Lung (tissue), 12 donors: ENCODE data around the gene PCBD1. TPM values are rescaled to one million over a fixed set of nuclear protein-coding genes. Genes with fewer than 3 reads are reported as not detected.
A peak's percentile ranks its signal among the peaks of the same experiment; 100 is the strongest.

Experiments
- ATAC-seq: fragments of 200-7000 bp; cut with Tn5 transposase; one replicate; pipeline ENCODE4 v1.9.1; 2020; ENCODE audit warnings: moderate number of reproducible peaks; ENCODE audit not compliant: insufficient read depth, low FRiP score
- DNase-seq, 3 donors: peaks; one replicate each; pipeline ENCODE4 v3.0.0-alpha.2; 2013 to 2017
- H3K27ac ChIP-seq, 2 donors: one replicate each; pipeline ENCODE4 v1.5.1; 2013; ENCODE audit warnings: mild to moderate bottlenecking in 2 of 2, moderate library complexity in 2 of 2, control low read depth in 1 of 2, inconsistent platforms in 1 of 2, low read depth in 1 of 2, low read length in 1 of 2
- H3K27me3 ChIP-seq, 3 donors: one replicate each; pipeline ENCODE4 v1.5.1; 2013; ENCODE audit warnings: low read length in 2 of 3; ENCODE audit not compliant: control insufficient read depth in 3 of 3, insufficient read depth in 3 of 3
- H3K36me3 ChIP-seq, 4 donors: one replicate each; pipeline ENCODE4 v1.5.1; 2013; ENCODE audit warnings: low read length in 4 of 4, mild to moderate bottlenecking in 1 of 4, moderate library complexity in 1 of 4; ENCODE audit not compliant: control insufficient read depth in 4 of 4, insufficient read depth in 4 of 4
- H3K4me1 ChIP-seq, 5 donors: one replicate each; pipeline ENCODE4 v1.5.1; 2013; ENCODE audit warnings: low read length in 5 of 5, mild to moderate bottlenecking in 2 of 5, moderate library complexity in 1 of 5; ENCODE audit not compliant: control insufficient read depth in 5 of 5, insufficient read depth in 5 of 5
- H3K4me3 ChIP-seq: one replicate; pipeline ENCODE4 v1.5.1; 2013; ENCODE audit warnings: mild to moderate bottlenecking, control low read depth, moderate library complexity
- H3K9ac ChIP-seq, 2 donors: one replicate each; pipeline ENCODE4 v1.5.1; 2013; ENCODE audit warnings: low read length in 2 of 2, control low read depth in 1 of 2; ENCODE audit not compliant: insufficient read depth in 1 of 2
- H3K9me3 ChIP-seq, 4 donors: one replicate each; pipeline ENCODE4 v1.5.1; 2013; ENCODE audit warnings: low read length in 3 of 4, mild to moderate bottlenecking in 1 of 4, moderate library complexity in 1 of 4; ENCODE audit not compliant: control insufficient read depth in 4 of 4, insufficient read depth in 3 of 4
- WGBS, 2 donors: extraction: QIAGEN DNeasy Blood & Tissue Kit; methylation state at CpG; one replicate each; pipeline ENCODE4 v1.1.7; 2013; 5-methylcytosine and 5-hydroxymethylcytosine counted together
- polyA plus RNA-seq, 2 donors: library from polyadenylated mRNA; stranded (reverse); fragments of 200-250 nt; gene quantifications; one replicate each; pipeline ENCODE4 v1.2.1, GENCODE V29; 2013
- total RNA-seq, 2 donors: library from RNA; depleted of rRNA in 1 of 2; stranded (reverse); fragments of >200 nt in 1 of 2; gene quantifications; one replicate each; pipeline ENCODE4 v1.2.1, GENCODE V29; 2014 to 2021
- TF ChIP-seq, protein P1 (sequence below): IDR thresholded peaks from 2 replicates; pipeline ENCODE4 v1.5.1; 2012; ENCODE audit warnings: mild to moderate bottlenecking; ENCODE audit errors: control extremely low read depth, extremely low read depth
- donor health status: control.
- donor health status: control.
- donor health status: Bipolar disorder and iron deficiency.
- donor health status: healthy.
- donor health status: DM: yes; HTN: yes; CAD: no.

PCBD1 gene
- total and polyA plus RNA-seq, 4 donors, result 62.5 to 152 (median 86.0) TPM

DNA sequence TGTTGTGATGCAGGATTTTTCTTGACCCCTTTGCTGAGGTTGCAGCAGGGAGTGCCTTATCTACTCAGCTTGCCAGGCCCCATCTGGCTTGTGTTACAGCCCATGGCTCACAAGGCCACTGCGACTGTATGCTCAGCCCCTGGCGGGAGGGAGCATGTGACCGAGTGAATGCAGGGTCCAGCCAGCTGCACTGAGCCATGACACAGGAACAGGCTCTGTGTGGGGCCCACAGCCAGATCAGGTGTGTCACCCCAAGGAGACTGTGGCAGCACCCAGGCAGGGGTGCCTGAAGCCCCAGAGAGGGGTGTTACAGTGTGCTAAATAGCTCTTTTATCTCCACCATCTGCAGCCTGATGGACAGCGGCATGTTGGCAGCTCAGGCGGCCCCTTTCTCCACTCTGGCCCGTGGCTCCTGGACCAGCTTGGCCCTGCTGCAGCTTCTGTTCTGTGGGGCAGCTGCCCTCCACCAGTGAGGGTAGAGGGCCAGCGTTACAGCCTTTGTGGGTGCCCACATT is 2.6 kb upstream of the PCBD1 start:
- TF ChIP-seq, protein P1, sequence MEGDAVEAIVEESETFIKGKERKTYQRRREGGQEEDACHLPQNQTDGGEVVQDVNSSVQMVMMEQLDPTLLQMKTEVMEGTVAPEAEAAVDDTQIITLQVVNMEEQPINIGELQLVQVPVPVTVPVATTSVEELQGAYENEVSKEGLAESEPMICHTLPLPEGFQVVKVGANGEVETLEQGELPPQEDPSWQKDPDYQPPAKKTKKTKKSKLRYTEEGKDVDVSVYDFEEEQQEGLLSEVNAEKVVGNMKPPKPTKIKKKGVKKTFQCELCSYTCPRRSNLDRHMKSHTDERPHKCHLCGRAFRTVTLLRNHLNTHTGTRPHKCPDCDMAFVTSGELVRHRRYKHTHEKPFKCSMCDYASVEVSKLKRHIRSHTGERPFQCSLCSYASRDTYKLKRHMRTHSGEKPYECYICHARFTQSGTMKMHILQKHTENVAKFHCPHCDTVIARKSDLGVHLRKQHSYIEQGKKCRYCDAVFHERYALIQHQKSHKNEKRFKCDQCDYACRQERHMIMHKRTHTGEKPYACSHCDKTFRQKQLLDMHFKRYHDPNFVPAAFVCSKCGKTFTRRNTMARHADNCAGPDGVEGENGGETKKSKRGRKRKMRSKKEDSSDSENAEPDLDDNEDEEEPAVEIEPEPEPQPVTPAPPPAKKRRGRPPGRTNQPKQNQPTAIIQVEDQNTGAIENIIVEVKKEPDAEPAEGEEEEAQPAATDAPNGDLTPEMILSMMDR, result no peak
- Histone ChIP-seq H3K27me3 (no peaks in the 10 kb centered on the region), H3K36me3 (no peaks in the 10 kb centered on the region), H3K9me3 (no peaks in the 10 kb centered on the region), H3K4me3 (no peak overlapping the region), H3K27ac (no peak overlapping the region), H3K4me1 (peaks cover 0 to 20% (median 2%) of the 10 kb centered on the region in 5 donors), H3K9ac (no peak overlapping the region)
- WGBS, 2 donors, result 88 to 91% methylated on average over 7 of the region's 7 CpGs
- ATAC-seq (no peak), DNase-seq (peak; percentile 61 to 76 (median 69))

DNA sequence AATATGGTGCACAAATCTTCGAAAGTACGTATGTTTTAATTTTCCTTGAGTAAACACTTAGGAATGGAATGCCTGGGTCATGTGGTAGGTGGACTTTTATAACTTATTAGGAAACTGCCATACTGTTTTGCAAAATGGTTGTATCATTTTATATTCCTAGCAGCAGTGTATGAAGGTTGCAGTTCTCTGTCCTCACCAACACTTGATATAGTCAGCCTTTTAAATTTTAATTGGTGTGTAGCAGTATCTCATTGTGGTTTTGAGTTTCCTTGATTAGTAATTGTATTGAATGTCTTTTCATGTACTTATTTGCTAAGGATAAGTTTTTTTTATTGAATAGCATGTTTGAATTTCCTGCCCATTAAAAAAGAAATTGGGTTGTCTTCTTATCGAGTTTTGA is 926 bp upstream of the PCBD1 start:
- no peaks in the 10 kb centered on the region for H3K27me3 ChIP-seq
- no peak overlapping the region for H3K4me3 ChIP-seq
- no peak overlapping the region for H3K27ac ChIP-seq
- TF ChIP-seq, protein P1, result no peak
- H3K9me3 ChIP-seq, result no peaks in the 10 kb centered on the region
- no peak for DNase-seq
- peaks cover 0 to 20% (median 2%) of the 10 kb centered on the region in 5 donors for H3K4me1 ChIP-seq
- peaks cover 0 to 4% (median 3%) of the 10 kb centered on the region in 4 donors for H3K36me3 ChIP-seq
- no peak overlapping the region for H3K9ac ChIP-seq
- 72 to 94% methylated on average over 3 of the region's 3 CpGs for WGBS, 2 donors
- no peak for ATAC-seq

DNA sequence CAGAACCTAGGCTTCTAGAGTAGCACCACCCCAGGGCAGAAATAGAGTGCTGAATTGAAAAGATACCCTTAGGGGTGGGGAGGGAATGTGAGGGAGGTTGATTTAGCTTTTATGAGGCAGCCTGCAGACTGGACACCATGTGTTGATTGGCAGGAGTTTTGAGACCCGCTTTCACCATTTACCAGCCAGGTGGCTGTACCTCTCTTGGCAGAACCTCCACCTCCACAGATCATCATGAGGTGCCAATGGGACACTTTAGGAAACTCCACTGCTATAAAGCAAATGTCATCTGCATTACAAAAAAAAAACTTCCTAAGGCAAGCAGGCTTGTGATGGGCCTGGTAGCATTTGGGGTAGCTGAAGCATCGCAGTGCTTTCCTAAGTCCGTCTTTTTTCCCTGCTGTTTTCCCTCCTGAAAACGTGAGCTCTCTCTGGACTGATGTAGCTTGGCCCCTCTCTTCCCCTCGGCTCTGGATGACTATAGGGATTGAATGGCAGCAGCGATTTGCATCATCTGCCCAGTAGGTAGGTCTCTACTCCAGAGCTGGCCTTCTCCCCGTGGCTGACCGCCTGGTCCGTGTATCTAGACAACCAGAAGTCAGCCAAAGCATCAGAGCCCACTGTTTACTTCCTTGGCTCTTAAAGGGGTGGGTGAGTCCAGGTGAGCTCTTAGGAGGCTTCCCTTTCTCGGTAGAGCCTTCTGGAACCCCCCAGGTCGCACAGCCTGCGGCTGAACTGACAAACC is 1.3 kb downstream of the PCBD1 start:
- H3K9ac ChIP-seq, result peak overlapping the region in 1 of 2 donors; percentile 56
- H3K27ac ChIP-seq, result peak overlapping the region in 1 of 2 donors; percentile 81
- DNase-seq, result no peak
- WGBS, 2 donors, result 71 to 79% methylated on average over 12 of the region's 12 CpGs
- ATAC-seq, result no peak
- peaks cover 0 to 20% (median 2%) of the 10 kb centered on the region in 5 donors for H3K4me1 ChIP-seq
- H3K9me3 ChIP-seq, result no peaks in the 10 kb centered on the region
- H3K27me3 ChIP-seq, result no peaks in the 10 kb centered on the region
- H3K4me3 ChIP-seq, result peak overlapping the region; percentile 54
- TF ChIP-seq, protein P1, result no peak
- H3K36me3 ChIP-seq, result peaks cover 0 to 12% (median 4%) of the 10 kb centered on the region in 4 donors
